ENCODE results near the gene SEMA5B. TPM values are rescaled to one million over a fixed set of nuclear protein-coding genes. Genes with fewer than 3 reads are reported as not detected.

The SEMA5B gene
- total and polyA plus RNA-seq, 2 donors (not counting 3 experiments of a cell fraction or from before 2014, with no cell fraction given), result 0.07 TPM; not detected in 1

- no TSS peak for BruUV-seq (replicated peaks)
- Histone ChIP-seq H3K4me2 (ENCODE audit: insufficient read depth, low read length) (no peak overlapping the region), H4K20me1 (replicated peaks; ENCODE audit: control insufficient read depth, extremely low read depth, insufficient read depth, low read length) (no peaks in the 10 kb centered on the region), H3K9ac (replicated peaks; ENCODE audit: extremely low read depth, insufficient read depth, low read length) (no peak overlapping the region), H3K36me3 (ENCODE audit: control insufficient read depth in 2 of 2, extremely low read depth in 1 of 2, insufficient read depth in 2 of 2, low read length in 2 of 2) (no peaks in the 10 kb centered on the region), H3K79me2 (ENCODE audit: control insufficient read depth, insufficient read depth, low read length) (no peaks in the 10 kb centered on the region), H3K4me3 (replicated peaks in 1 of 3; ENCODE audit: insufficient read depth in 1 of 3, low read depth in 1 of 3, low read length in 3 of 3) (no peak overlapping the region), H3K9me3 (replicated peaks; ENCODE audit: control insufficient read depth, insufficient read depth, low read length) (no peaks in the 10 kb centered on the region), H3K27me3 (ENCODE audit: control insufficient read depth in 2 of 2, insufficient read depth in 2 of 2, low read length in 2 of 2) (peaks cover 34 to 35% of the 10 kb centered on the region in 2 experiments), H3K4me1 (ENCODE audit: control insufficient read depth, extremely low read depth, insufficient read depth, low read length) (no peaks in the 10 kb centered on the region), H2AFZ (ENCODE audit: low read depth, low read length) (no peak overlapping the region), H3K9me1 (replicated peaks; ENCODE audit: control insufficient read depth, extremely low read depth, insufficient read depth, low read length) (no peaks in the 10 kb centered on the region), H3K27ac (ENCODE audit: insufficient read depth, low read depth, low read length) (no peak overlapping the region)
- DNase-seq (ENCODE audit: low read depth, low spot score) (no peak), FAIRE-seq (no peak)
- intact Hi-C loops (cut with micrococcal nuclease), result no loop called here
- dilution Hi-C loops (cut with MboI; ENCODE audit: extremely low pct_ligation_motif_present, low sequenced_read_pairs), result no loop called here
- TF ChIP-seq GATA2 (IDR thresholded peaks at IDR 0.05; ENCODE audit: insufficient read depth, insufficient read length, low read depth, low read length) (no peak), FOS (IDR thresholded peaks at IDR 0.05; ENCODE audit: borderline replicate concordance, insufficient read depth, low read length) (no peak), POLR2AphosphoS5 (IDR thresholded peaks at IDR 0.05; ENCODE audit: insufficient read depth, low read depth, low read length) (no peak), MAX (IDR thresholded peaks at IDR 0.05; ENCODE audit: insufficient read depth, insufficient read length) (no peak), EZH2 (IDR thresholded peaks at IDR 0.05; ENCODE audit: borderline replicate concordance, low read depth, low read length, severe bottlenecking) (no peak), JUN (IDR thresholded peaks at IDR 0.05; ENCODE audit: borderline replicate concordance, insufficient read depth, insufficient read length, low read depth) (no peak), POLR2A (IDR thresholded peaks at IDR 0.05; ENCODE audit: low read depth, low read length) (no peak), CTCF (IDR thresholded peaks at IDR 0.05; ENCODE audit: extremely low read depth in 1 of 2, insufficient read depth in 1 of 2, low read depth in 1 of 2, low read length in 2 of 2) (no peak), MYC (IDR thresholded peaks at IDR 0.05; ENCODE audit: low read depth, low read length) (no peak)
- ChIA-PET POLR2A (no interaction called here), CTCF (interaction anchor here (1.3 kb wide), 1 partner anchor 16 kb away, joined by 3 read pairs; no protein-coding TSS in a partner anchor)
These were observed 42.0 kb downstream of the SEMA5B start for GRCh38 chr3:122985539-122985938.

Measured in endothelial cell of umbilical vein (primary cell).